Thyroid gland (tissue), 4 donors: ENCODE results near the gene PLEKHA8. TPM values are rescaled to one million over a fixed set of nuclear protein-coding genes. Genes with fewer than 3 reads are reported as not detected.
A peak's percentile ranks its signal among the peaks of the same experiment; 100 is the strongest.
"Not testable (repeated sequence)": the region's sequence is repeated elsewhere in the genome, so short reads cannot be mapped to it uniquely, and the experiment has no call there.

Experiments used
- DNase-seq, 2 donors: peaks; one replicate each; pipeline ENCODE4 v3.0.0-alpha.2; 2019
- H3K27ac ChIP-seq, 3 donors: fragments of 200-600 bp; sonication (generic); 1 replicate in 2 of 3; 2 replicates in 1 of 3; pipeline ENCODE4 v1.5.1; 2016 to 2019; ENCODE audit warnings: mild to moderate bottlenecking in 1 of 3, moderate library complexity in 1 of 3
- H3K27me3 ChIP-seq: fragments of 200-600 bp; sonication (generic); one replicate; pipeline ENCODE4 v1.5.1; 2019
- H3K36me3 ChIP-seq, 2 donors: fragments of 200-600 bp; sonication (generic); one replicate each; pipeline ENCODE4 v1.5.1; 2016 to 2019
- H3K4me1 ChIP-seq, 2 donors: fragments of 200-600 bp; sonication (generic); one replicate each; pipeline ENCODE4 v1.5.1; 2017 to 2019
- H3K4me3 ChIP-seq, 3 donors: fragments of 200-600 bp; sonication (generic); replicated peaks in 1 of 3; 1 replicate in 2 of 3; 2 replicates in 1 of 3; pipeline ENCODE4 v1.5.1; 2016; ENCODE audit warnings: mild to moderate bottlenecking in 1 of 3
- H3K9me3 ChIP-seq: fragments of 200-600 bp; sonication (generic); one replicate; pipeline ENCODE4 v1.5.1; 2017
- POLR2A ChIP-seq, 2 donors: fragments of 450-650 bp; IDR thresholded peaks; one replicate each; pipeline ENCODE4 v1.6.1; 2017; ENCODE audit warnings: antibody characterized with exemption in 2 of 2, mild to moderate bottlenecking in 2 of 2, moderate library complexity in 1 of 2
- WGBS, 2 donors: methylation state at CpG; one replicate each; pipeline ENCODE4 v1.1.5; 2017; 5-methylcytosine and 5-hydroxymethylcytosine counted together
- intact Hi-C: fragments of 100-400 bp; cut with DNase I; formaldehyde crosslinking; loops from one replicate; pipeline ENCODE4 v1.15.1; 2023
- total RNA-seq, 4 donors: library from RNA; depleted of rRNA; stranded (reverse); fragments of >200 nt; gene quantifications; one replicate each; pipeline ENCODE4 v1.2.3, GENCODE V29; 2016
- TF ChIP-seq, protein P1 (sequence below), 6 experiments: fragments of 200-600 bp in 3 of 6; fragments of 450-650 bp in 3 of 6; sonication (generic) in 3 of 6; IDR thresholded peaks; one replicate each; pipeline ENCODE4 v1.5.1; 2016 to 2019; ENCODE audit warnings: antibody characterized with exemption in 6 of 6, mild to moderate bottlenecking in 2 of 6, inconsistent platforms in 1 of 6, moderate library complexity in 1 of 6

Gene PLEKHA8
- total RNA-seq, 4 donors from 2014 or later = 7.1 to 13.3 (median 8.8) TPM

DNA sequence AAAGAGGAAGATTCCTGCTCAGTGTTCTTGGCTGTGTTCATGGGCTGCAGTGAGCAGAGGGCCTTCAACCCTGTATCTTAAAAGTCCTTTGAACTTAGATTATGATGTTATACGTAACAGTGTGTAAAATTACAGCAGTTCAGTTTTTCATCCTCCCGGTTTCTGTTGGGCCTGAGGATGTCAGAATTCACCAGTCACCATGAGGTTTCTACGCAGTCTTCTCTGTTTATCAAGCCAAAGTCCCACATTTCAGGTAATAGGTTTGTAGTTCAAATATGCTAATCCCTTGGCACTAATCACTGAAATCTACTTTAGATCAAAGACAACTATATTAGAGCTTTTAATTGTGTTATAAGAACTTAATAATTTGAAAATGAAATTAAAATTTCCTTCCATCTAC lies 24.9 kb downstream of the PLEKHA8 start:
- WGBS, 2 donors = 99% methylated on average over 3 of the region's 3 CpGs
- intact Hi-C loops = no loop called here
- Histone ChIP-seq H3K9me3 (no peaks in the 10 kb centered on the region), H3K27me3 (no peaks in the 10 kb centered on the region), H3K36me3 (peaks cover 10 to 15% of the 10 kb centered on the region in 2 donors), H3K4me1 (no peaks in the 10 kb centered on the region), H3K4me3 (no peak overlapping the region), H3K27ac (no peak overlapping the region)
- no peak for DNase-seq
- no peak for TF ChIP-seq POLR2A (IDR thresholded peaks at IDR 0.05)
- TF ChIP-seq, protein P1, sequence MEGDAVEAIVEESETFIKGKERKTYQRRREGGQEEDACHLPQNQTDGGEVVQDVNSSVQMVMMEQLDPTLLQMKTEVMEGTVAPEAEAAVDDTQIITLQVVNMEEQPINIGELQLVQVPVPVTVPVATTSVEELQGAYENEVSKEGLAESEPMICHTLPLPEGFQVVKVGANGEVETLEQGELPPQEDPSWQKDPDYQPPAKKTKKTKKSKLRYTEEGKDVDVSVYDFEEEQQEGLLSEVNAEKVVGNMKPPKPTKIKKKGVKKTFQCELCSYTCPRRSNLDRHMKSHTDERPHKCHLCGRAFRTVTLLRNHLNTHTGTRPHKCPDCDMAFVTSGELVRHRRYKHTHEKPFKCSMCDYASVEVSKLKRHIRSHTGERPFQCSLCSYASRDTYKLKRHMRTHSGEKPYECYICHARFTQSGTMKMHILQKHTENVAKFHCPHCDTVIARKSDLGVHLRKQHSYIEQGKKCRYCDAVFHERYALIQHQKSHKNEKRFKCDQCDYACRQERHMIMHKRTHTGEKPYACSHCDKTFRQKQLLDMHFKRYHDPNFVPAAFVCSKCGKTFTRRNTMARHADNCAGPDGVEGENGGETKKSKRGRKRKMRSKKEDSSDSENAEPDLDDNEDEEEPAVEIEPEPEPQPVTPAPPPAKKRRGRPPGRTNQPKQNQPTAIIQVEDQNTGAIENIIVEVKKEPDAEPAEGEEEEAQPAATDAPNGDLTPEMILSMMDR (IDR thresholded peaks at IDR 0.05) = no peak

- Histone ChIP-seq H3K27ac (no peak overlapping the region), H3K27me3 (no peaks in the 10 kb centered on the region), H3K4me1 (no peaks in the 10 kb centered on the region), H3K9me3 (no peaks in the 10 kb centered on the region), H3K4me3 (no peak overlapping the region), H3K36me3 (peaks cover 10 to 15% of the 10 kb centered on the region in 2 donors)
- DNase-seq = no peak
- TF ChIP-seq POLR2A (IDR thresholded peaks at IDR 0.05) = no peak
- TF ChIP-seq, protein P1 (IDR thresholded peaks at IDR 0.05) = no peak
- intact Hi-C loops = no loop called here
Observed at GRCh38 chr7:30057741-30058140, 29.5 kb downstream of the PLEKHA8 start.

GRCh38 chr7:30061786-30062185 lies 33.6 kb downstream of the PLEKHA8 start:
- H3K4me1 ChIP-seq, H3K36me3 ChIP-seq, H3K9me3 ChIP-seq, H3K27me3 ChIP-seq, H3K4me3 ChIP-seq, intact Hi-C loops, H3K27ac ChIP-seq: not testable (repeated sequence)
- DNase-seq = peak; percentile 37 to 44
- TF ChIP-seq, protein P1 (IDR thresholded peaks at IDR 0.05) = peak; percentile 16 to 60 (median 40)
- 21 to 31% methylated on average over 3 of the region's 3 CpGs for WGBS, 2 donors

GRCh38 chr7:30062587-30062986 lies 34.4 kb downstream of the PLEKHA8 start:
- H3K4me1 ChIP-seq = no peaks in the 10 kb centered on the region
- intact Hi-C loops = no loop called here

DNA sequence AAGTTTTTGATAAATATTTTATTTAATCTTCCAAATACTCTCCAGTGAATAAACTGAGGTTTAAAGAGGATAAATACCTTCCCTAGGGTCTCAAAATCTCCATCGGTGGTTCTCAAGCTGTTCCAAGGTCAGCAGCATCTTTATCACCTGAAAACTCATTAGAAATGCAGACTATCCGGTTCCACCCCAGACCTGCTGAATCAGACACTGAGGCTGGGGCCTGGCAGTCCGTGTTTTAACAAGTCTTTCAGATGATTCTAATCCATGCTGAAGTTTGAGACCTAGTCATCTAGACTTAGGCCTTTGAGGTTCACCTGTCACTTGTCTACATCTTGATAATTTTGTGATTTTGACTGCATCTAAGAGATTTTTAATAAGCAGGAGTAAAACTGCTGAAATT lies 37.5 kb downstream of the PLEKHA8 start:
- intact Hi-C loops = no loop called here
- H3K27ac ChIP-seq = no peak overlapping the region
- no peak for DNase-seq
- TF ChIP-seq, protein P1 (IDR thresholded peaks at IDR 0.05) = no peak
- no peak for TF ChIP-seq POLR2A (IDR thresholded peaks at IDR 0.05)
- H3K4me1 ChIP-seq = no peaks in the 10 kb centered on the region
- H3K36me3 ChIP-seq = no peaks in the 10 kb centered on the region
- H3K27me3 ChIP-seq = no peaks in the 10 kb centered on the region
- 86% methylated on average over 3 of the region's 3 CpGs for WGBS, 2 donors
- no peak overlapping the region for H3K4me3 ChIP-seq
- no peaks in the 10 kb centered on the region for H3K9me3 ChIP-seq

More at GRCh38 chr7:30062587-30062986, 34.4 kb downstream of the PLEKHA8 start:
- no peak overlapping the region for H3K4me3 ChIP-seq
- no peak for DNase-seq
- 68 to 77% methylated on average over 1 of the region's 1 CpG for WGBS, 2 donors
- no peak for TF ChIP-seq POLR2A (IDR thresholded peaks at IDR 0.05)
- TF ChIP-seq, protein P1 (IDR thresholded peaks at IDR 0.05) = peak in 5 of 6 experiments; percentile 20 to 56 (median 48)
- no peaks in the 10 kb centered on the region for H3K9me3 ChIP-seq
- H3K36me3 ChIP-seq = no peaks in the 10 kb centered on the region
- H3K27ac ChIP-seq = no peak overlapping the region
- no peaks in the 10 kb centered on the region for H3K27me3 ChIP-seq
